HEK293 (cell line): ENCODE measurements around the gene DLEC1.

ENCODE experiments used
- CTCF ChIA-PET: fragments of 350-600 bp; formaldehyde crosslinking; extraction: SDS; loops from one replicate; lab custom pipeline; 2021; ENCODE audit warnings: antibody characterized with exemption; lab: Yijun Ruan, JAX
- POLR2A ChIA-PET: fragments of 300-600 bp; formaldehyde crosslinking; extraction: SDS; loops from one replicate; lab custom pipeline; 2020; ENCODE audit warnings: antibody characterized with exemption, inconsistent platforms; lab: Yijun Ruan, JAX
- H3K27ac ChIP-seq: fragments of 200-500 bp; sonication (Bioruptor generic); 2 replicates; pipeline ENCODE4 v1.5.1; 2014; ENCODE audit warnings: low read depth, low read length, control low read depth, inconsistent platforms; ENCODE audit errors: extremely low read depth
- H3K36me3 ChIP-seq, 2 experiments: fragments of 200-500 bp in 1 of 2; sonication (Bioruptor generic) in 1 of 2; 1 replicate in 1 of 2; 2 replicates in 1 of 2; pipeline ENCODE4 v1.5.1; 2014 to 2017; ENCODE audit warnings: inconsistent platforms in 2 of 2, low read length in 2 of 2; ENCODE audit not compliant: control insufficient read depth in 2 of 2, insufficient read depth in 1 of 2
- H3K4me1 ChIP-seq: fragments of 200-500 bp; sonication (Bioruptor generic); 2 replicates; pipeline ENCODE4 v1.5.1; 2014; ENCODE audit warnings: mild to moderate bottlenecking, low read length, inconsistent platforms; ENCODE audit not compliant: control insufficient read depth, insufficient read depth
- H3K4me3 ChIP-seq: 2 replicates; pipeline ENCODE4 v1.5.1; 2011; ENCODE audit warnings: low read depth, mild to moderate bottlenecking, control low read depth, low read length, moderate library complexity
- H3K9me3 ChIP-seq: fragments of 200-500 bp; sonication (Bioruptor generic); 2 replicates; pipeline ENCODE4 v1.5.1; 2014; ENCODE audit warnings: low read depth, low read length, inconsistent platforms; ENCODE audit not compliant: control insufficient read depth, insufficient read depth
- ATF2 ChIP-seq: fragments of 450-650 bp; formaldehyde crosslinking; IDR thresholded peaks from 2 replicates; pipeline ENCODE4 v1.5.1; 2016; ENCODE audit warnings: missing biosample characterization, missing genetic modification characterization, low read depth
- ZBTB10 ChIP-seq: fragments of 450-650 bp; formaldehyde crosslinking; IDR thresholded peaks from 2 replicates; pipeline ENCODE4 v1.5.1; 2016; ENCODE audit warnings: missing biosample characterization, missing genetic modification characterization
- ZBTB48 ChIP-seq: fragments of 450-650 bp; formaldehyde crosslinking; IDR thresholded peaks from 2 replicates; pipeline ENCODE4 v1.5.1; 2016; ENCODE audit warnings: missing biosample characterization, missing genetic modification characterization
- ZBTB6 ChIP-seq: fragments of 450-650 bp; formaldehyde crosslinking; IDR thresholded peaks from 2 replicates; pipeline ENCODE4 v1.5.1; 2017; ENCODE audit warnings: missing biosample characterization, missing genetic modification characterization
- ZFP3 ChIP-seq: fragments of 450-650 bp; formaldehyde crosslinking; IDR thresholded peaks from 2 replicates; pipeline ENCODE4 v1.5.1; 2016; ENCODE audit warnings: low read depth, missing biosample characterization, missing genetic modification characterization
- ZFP69B ChIP-seq: fragments of 450-650 bp; formaldehyde crosslinking; IDR thresholded peaks from 2 replicates; pipeline ENCODE4 v1.5.1; 2016; ENCODE audit warnings: missing biosample characterization, missing genetic modification characterization
- ZNF214 ChIP-seq: fragments of 450-650 bp; formaldehyde crosslinking; IDR thresholded peaks from 2 replicates; pipeline ENCODE4 v1.5.1; 2017; ENCODE audit warnings: missing biosample characterization, mild to moderate bottlenecking, missing genetic modification characterization, borderline replicate concordance
- ZNF223 ChIP-seq: fragments of 450-650 bp; formaldehyde crosslinking; IDR thresholded peaks from 2 replicates; pipeline ENCODE4 v1.5.1; 2016; ENCODE audit warnings: missing biosample characterization, missing genetic modification characterization
- ZNF350 ChIP-seq: fragments of 450-650 bp; formaldehyde crosslinking; IDR thresholded peaks from 2 replicates; pipeline ENCODE4 v1.5.0; 2017; ENCODE audit warnings: missing biosample characterization, mild to moderate bottlenecking, missing genetic modification characterization
- ZNF473 ChIP-seq: fragments of 450-650 bp; formaldehyde crosslinking; IDR thresholded peaks from 2 replicates; pipeline ENCODE4 v1.5.1; 2017; ENCODE audit warnings: missing biosample characterization, missing genetic modification characterization
- ZNF514 ChIP-seq: fragments of 450-650 bp; formaldehyde crosslinking; IDR thresholded peaks from 2 replicates; pipeline ENCODE4 v1.5.1; 2016; ENCODE audit warnings: missing biosample characterization, missing genetic modification characterization
- ZNF544 ChIP-seq: fragments of 450-650 bp; formaldehyde crosslinking; IDR thresholded peaks from 2 replicates; pipeline ENCODE4 v1.5.0; 2017; ENCODE audit warnings: missing biosample characterization, missing genetic modification characterization
- ZNF600 ChIP-seq: fragments of 450-650 bp; formaldehyde crosslinking; IDR thresholded peaks from 2 replicates; pipeline ENCODE4 v1.5.1; 2016; ENCODE audit warnings: missing biosample characterization, missing genetic modification characterization
- ZNF654 ChIP-seq: fragments of 450-650 bp; formaldehyde crosslinking; IDR thresholded peaks from 2 replicates; pipeline ENCODE4 v1.5.1; 2016; ENCODE audit warnings: low read depth, missing biosample characterization, missing genetic modification characterization
- ZNF692 ChIP-seq: fragments of 450-650 bp; formaldehyde crosslinking; IDR thresholded peaks from 2 replicates; pipeline ENCODE4 v1.5.1; 2016; ENCODE audit warnings: missing biosample characterization, missing genetic modification characterization
- ZNF776 ChIP-seq: fragments of 450-650 bp; formaldehyde crosslinking; IDR thresholded peaks from 2 replicates; pipeline ENCODE4 v1.5.0; 2017; ENCODE audit warnings: missing biosample characterization, missing genetic modification characterization, borderline replicate concordance
- ZNF777 ChIP-seq: fragments of 450-650 bp; formaldehyde crosslinking; IDR thresholded peaks from 2 replicates; pipeline ENCODE4 v1.5.1; 2017; ENCODE audit warnings: missing biosample characterization, missing genetic modification characterization, borderline replicate concordance
- ZSCAN16 ChIP-seq: fragments of 450-650 bp; formaldehyde crosslinking; IDR thresholded peaks from 2 replicates; pipeline ENCODE4 v1.5.1; 2016; ENCODE audit warnings: missing biosample characterization, missing genetic modification characterization
- ZSCAN4 ChIP-seq: fragments of 450-650 bp; formaldehyde crosslinking; IDR thresholded peaks from 2 replicates; pipeline ENCODE4 v1.5.1; 2017; ENCODE audit warnings: missing biosample characterization, missing genetic modification characterization
- TF ChIP-seq, protein P1 (sequence below): IDR thresholded peaks from 2 replicates; pipeline ENCODE4 v1.6.1; 2011; ENCODE audit warnings: mild to moderate bottlenecking, low read depth, low read length, borderline replicate concordance
- TF ChIP-seq, protein P2 (sequence below): fragments of 450-650 bp; formaldehyde crosslinking; IDR thresholded peaks from 2 replicates; pipeline ENCODE4 v1.5.1; 2016; ENCODE audit warnings: missing biosample characterization, missing genetic modification characterization

Gene DLEC1

DNA sequence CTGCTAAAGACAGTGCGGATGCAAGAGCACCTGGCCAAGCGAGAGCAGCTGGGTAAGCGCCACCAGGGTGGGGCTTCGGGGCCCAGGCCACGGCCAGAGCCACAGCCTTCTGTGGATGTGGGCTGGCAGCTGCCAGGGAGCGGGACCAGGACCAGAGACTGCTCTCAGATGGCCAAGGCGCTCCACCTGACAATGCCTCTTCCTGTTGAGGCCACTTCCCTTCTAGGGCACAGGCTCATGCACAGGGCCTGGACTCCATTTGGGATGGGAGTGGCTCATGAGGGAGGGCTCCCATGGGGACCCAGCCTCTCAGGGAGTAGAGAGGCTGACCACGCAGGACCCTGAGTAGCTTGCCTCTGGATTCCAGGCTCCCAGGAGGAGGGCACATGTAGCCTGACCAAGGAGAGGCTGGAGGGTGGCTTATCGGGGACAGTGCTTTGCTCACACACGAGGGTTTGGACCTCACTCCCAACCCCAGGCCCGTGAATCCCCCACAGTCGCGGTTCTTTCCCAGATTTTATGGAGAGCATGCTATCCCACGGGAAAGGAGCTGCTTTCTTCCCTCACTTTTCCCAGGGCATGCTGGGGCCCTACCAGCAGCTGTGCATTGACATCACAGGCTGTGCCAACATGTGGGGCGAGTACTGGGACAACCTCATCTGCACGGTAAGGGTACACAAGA lies 72.8 kb downstream of the DLEC1 start (continued):
- TF ChIP-seq, protein P1, sequence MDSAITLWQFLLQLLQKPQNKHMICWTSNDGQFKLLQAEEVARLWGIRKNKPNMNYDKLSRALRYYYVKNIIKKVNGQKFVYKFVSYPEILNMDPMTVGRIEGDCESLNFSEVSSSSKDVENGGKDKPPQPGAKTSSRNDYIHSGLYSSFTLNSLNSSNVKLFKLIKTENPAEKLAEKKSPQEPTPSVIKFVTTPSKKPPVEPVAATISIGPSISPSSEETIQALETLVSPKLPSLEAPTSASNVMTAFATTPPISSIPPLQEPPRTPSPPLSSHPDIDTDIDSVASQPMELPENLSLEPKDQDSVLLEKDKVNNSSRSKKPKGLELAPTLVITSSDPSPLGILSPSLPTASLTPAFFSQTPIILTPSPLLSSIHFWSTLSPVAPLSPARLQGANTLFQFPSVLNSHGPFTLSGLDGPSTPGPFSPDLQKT = no peak
- TF ChIP-seq ATF2 (tag by site-specific recombination) (no peak), ZNF600 (tag by site-specific recombination) (no peak)
- TF ChIP-seq, all 188 proteins: peak for 0

- Histone ChIP-seq H3K36me3 (no peaks in the 10 kb centered on the region), H3K4me1 (no peaks in the 10 kb centered on the region), H3K4me3 (no peak overlapping the region), H3K27ac (no peak overlapping the region), H3K9me3 (no peaks in the 10 kb centered on the region)
- TF ChIP-seq ZBTB10 (tag by site-specific recombination) (no peak), ZNF473 (no peak), ZSCAN4 (no peak), ZNF514 (tag by site-specific recombination) (no peak), ZNF223 (tag by site-specific recombination) (no peak), ZFP3 (tag by site-specific recombination) (no peak), ZNF777 (no peak), ZBTB48 (tag by site-specific recombination) (no peak), ZFP69B (tag by site-specific recombination) (no peak), ZNF214 (tag by site-specific recombination) (no peak), ZSCAN16 (tag by site-specific recombination) (no peak), ZNF654 (tag by site-specific recombination) (no peak), ZBTB6 (tag by site-specific recombination) (no peak), ZNF544 (no peak), ZNF350 (tag by site-specific recombination) (no peak), ZNF692 (tag by site-specific recombination) (no peak), ZNF776 (tag by site-specific recombination) (no peak)
- TF ChIP-seq, protein P2, sequence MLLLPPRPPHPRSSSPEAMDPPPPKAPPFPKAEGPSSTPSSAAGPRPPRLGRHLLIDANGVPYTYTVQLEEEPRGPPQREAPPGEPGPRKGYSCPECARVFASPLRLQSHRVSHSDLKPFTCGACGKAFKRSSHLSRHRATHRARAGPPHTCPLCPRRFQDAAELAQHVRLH (tag by site-specific recombination) = no peak
- CTCF ChIA-PET = no interaction called here
- POLR2A ChIA-PET = interaction anchor here (0.6 kb wide), 1 partner anchor 681 kb away, joined by 4 read pairs; no protein-coding TSS in a partner anchor
Observed at GRCh38 chr3:38112378-38112761, 73.4 kb downstream of the DLEC1 start.
